Activated naive CD4-positive, alpha-beta T cell treated with anti-CD3 and anti-CD28 coated beads, Interleukin-2, amount 10 ng/mL, durations not matched to agents 7 days and 5 days (primary cell): ENCODE data around the gene ARHGEF3.

Experiments used
- CTCF ChIA-PET: fragments of 350-600 bp; sonication (Branson Sonifier 250); formaldehyde crosslinking; loops from one replicate; lab custom pipeline; 2021; ENCODE audit warnings: antibody characterized with exemption; lab: Charles Lee
- DNase-seq: peaks from one replicate; pipeline ENCODE4 v3.0.0-alpha.2; 2020
- H3K27ac Mint-ChIP-seq: one replicate; pipeline ENCODE4 v1.8.0; 2021; ENCODE audit warnings: mild to moderate bottlenecking, moderate library complexity, mixed read lengths
- H3K27me3 Mint-ChIP-seq: one replicate; pipeline ENCODE4 v1.8.0; 2021; ENCODE audit warnings: mild to moderate bottlenecking, mixed read lengths
- H3K36me3 Mint-ChIP-seq: one replicate; pipeline ENCODE4 v1.8.0; 2021; ENCODE audit warnings: mixed read lengths
- H3K4me1 Mint-ChIP-seq: one replicate; pipeline ENCODE4 v1.8.0; 2021; ENCODE audit warnings: mixed read lengths
- H3K4me3 Mint-ChIP-seq: one replicate; pipeline ENCODE4 v1.8.0; 2021; ENCODE audit warnings: mild to moderate bottlenecking, moderate library complexity, mixed read lengths
- H3K9me3 Mint-ChIP-seq: one replicate; pipeline ENCODE4 v1.8.0; 2021; ENCODE audit warnings: mixed read lengths

Gene ARHGEF3

GRCh38 chr3:56801662-56802377 is at the start of gene ARHGEF3:
TSS of gene ARHGEF3 (minus strand) at chr3:56801949. CDS start at chr3:56801798, 151 bp downstream.
- peak; percentile 90 for DNase-seq
- H3K27me3 Mint-ChIP-seq, result no peaks in the 10 kb centered on the region
- CTCF ChIA-PET, result interaction anchor here (0.6 to 12.3 kb wide), 13 partner anchors 10 to 190 kb away, joined by 3 to 232 read pairs (median 5); no protein-coding TSS in a partner anchor
- peak within 1 kb of the TSS; percentile 85 for H3K27ac Mint-ChIP-seq
- peaks cover 26% of the 10 kb centered on the region for H3K36me3 Mint-ChIP-seq
- H3K4me3 Mint-ChIP-seq, result peak within 1 kb of the TSS; percentile 84
- peaks cover 39% of the 10 kb centered on the region for H3K4me1 Mint-ChIP-seq
- no peaks in the 10 kb centered on the region for H3K9me3 Mint-ChIP-seq

- Mint-ChIP-seq H3K4me3 (no peak overlapping the region), H3K9me3 (peaks cover 7% of the 10 kb centered on the region), H3K27me3 (no peaks in the 10 kb centered on the region), H3K27ac (no peak overlapping the region), H3K4me1 (peaks cover 4% of the 10 kb centered on the region), H3K36me3 (peaks cover 35% of the 10 kb centered on the region)
- CTCF ChIA-PET, result interaction anchor here (1.3 kb wide), 1 partner anchor 140 kb away, joined by 4 read pairs; no protein-coding TSS in a partner anchor
- DNase-seq, result no peak
Observed at GRCh38 chr3:56849698-56850097, 47.9 kb upstream of the ARHGEF3 start.

DNA sequence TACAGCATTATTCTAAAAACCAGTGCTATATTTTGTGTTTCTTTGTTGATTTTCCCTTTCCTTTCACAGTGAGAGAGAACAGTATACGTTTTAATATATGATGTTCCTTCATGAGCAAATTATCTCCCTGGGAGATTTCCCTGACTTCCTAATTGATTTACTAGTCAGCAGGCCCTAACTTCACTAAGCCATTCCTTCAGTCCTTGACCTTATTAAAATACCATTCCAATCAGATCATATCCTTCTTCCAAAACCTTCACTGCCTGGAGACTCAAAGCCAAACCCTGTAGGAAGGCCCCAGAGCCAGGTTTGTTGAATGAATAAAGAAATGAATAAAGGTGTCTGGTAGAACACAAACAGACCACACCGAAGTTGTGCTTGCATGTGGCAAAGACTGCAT is 43.8 kb upstream of the ARHGEF3 start:
- DNase-seq, result no peak
- peaks cover 7% of the 10 kb centered on the region for H3K9me3 Mint-ChIP-seq
- H3K27ac Mint-ChIP-seq, result no peak overlapping the region
- H3K27me3 Mint-ChIP-seq, result no peaks in the 10 kb centered on the region
- H3K36me3 Mint-ChIP-seq, result peaks cover 32% of the 10 kb centered on the region
- no peak overlapping the region for H3K4me3 Mint-ChIP-seq
- H3K4me1 Mint-ChIP-seq, result peaks cover 4% of the 10 kb centered on the region
- CTCF ChIA-PET, result no interaction called here

DNA sequence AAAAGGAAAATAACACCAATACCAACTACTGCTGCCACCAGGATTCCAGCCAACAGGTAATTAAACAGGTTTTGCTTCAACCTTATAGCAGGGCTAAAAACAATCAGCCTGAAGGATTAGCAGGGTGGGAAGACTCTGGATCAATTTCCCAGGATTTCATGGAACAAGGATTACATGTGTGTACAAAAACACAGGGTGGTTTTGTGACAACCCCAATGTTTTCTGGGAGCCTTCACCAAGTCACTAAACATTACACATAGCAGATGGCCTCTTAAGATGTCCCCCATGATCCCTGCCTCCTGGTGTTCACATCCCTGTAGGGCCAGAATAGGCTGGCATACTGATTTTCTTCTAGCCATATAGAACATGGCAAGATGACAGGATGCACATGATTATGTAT is 42.8 kb upstream of the ARHGEF3 start:
- DNase-seq, result no peak
- Mint-ChIP-seq H3K4me1 (peaks cover 4% of the 10 kb centered on the region), H3K9me3 (peaks cover 7% of the 10 kb centered on the region), H3K27ac (no peak overlapping the region), H3K27me3 (no peaks in the 10 kb centered on the region), H3K36me3 (peaks cover 31% of the 10 kb centered on the region), H3K4me3 (no peak overlapping the region)
- CTCF ChIA-PET, result no interaction called here

- CTCF ChIA-PET, result no interaction called here
- peaks cover 13% of the 10 kb centered on the region for H3K4me1 Mint-ChIP-seq
- peaks cover 24% of the 10 kb centered on the region for H3K36me3 Mint-ChIP-seq
- no peaks in the 10 kb centered on the region for H3K27me3 Mint-ChIP-seq
- DNase-seq, result no peak
- no peak overlapping the region for H3K27ac Mint-ChIP-seq
- peaks cover 2% of the 10 kb centered on the region for H3K9me3 Mint-ChIP-seq
- no peak overlapping the region for H3K4me3 Mint-ChIP-seq
Observed at GRCh38 chr3:56839784-56840715, 38.3 kb upstream of the ARHGEF3 start.

GRCh38 chr3:56838448-56838847 is 36.7 kb upstream of the ARHGEF3 start:
- Mint-ChIP-seq H3K4me3 (no peak overlapping the region), H3K27ac (no peak overlapping the region), H3K4me1 (peaks cover 13% of the 10 kb centered on the region), H3K9me3 (no peaks in the 10 kb centered on the region), H3K36me3 (peaks cover 19% of the 10 kb centered on the region), H3K27me3 (no peaks in the 10 kb centered on the region)
- DNase-seq, result no peak
- CTCF ChIA-PET, result no interaction called here

DNA sequence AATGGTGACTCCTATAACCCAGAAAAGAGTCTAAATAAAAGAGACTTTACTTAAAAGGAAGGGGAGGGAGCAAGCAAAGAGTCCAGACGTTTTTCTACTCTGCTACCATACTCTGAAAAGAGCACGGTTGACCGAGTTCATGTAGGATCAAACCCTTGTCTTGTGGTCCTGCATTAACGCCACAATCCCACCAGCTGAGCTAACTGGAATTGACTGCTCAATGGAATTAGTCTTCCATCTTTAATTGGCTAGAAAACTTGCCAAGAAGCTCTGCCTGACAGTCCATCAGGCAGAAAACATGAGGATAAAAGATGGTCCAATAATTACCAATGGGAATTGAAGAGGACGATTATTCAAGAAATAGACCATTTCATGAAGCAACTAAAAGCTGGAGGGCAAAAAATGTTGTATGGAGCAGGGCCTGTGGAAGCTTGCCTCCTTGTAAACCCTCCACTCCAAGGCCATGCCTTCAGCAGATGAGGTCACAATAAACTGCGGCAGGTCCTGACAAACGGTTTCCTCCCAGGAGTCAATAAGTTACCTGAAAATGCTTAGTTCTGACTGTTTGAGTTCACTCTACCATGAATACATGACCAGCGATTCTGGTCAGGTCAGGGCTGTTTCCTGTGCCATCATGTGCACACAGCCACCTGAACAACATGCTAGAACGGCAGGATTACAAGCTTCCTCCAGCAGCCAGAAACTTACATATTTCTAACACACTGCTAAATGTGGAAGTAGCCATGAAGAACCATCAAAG is 35.6 kb upstream of the ARHGEF3 start:
- H3K4me3 Mint-ChIP-seq, result no peak overlapping the region
- no peaks in the 10 kb centered on the region for H3K9me3 Mint-ChIP-seq
- H3K27me3 Mint-ChIP-seq, result no peaks in the 10 kb centered on the region
- CTCF ChIA-PET, result interaction anchor here (1.3 kb wide), 2 partner anchors 18 to 152 kb away, joined by 3 read pairs; no protein-coding TSS in a partner anchor
- H3K4me1 Mint-ChIP-seq, result peaks cover 13% of the 10 kb centered on the region
- no peak overlapping the region for H3K27ac Mint-ChIP-seq
- no peak for DNase-seq
- peaks cover 19% of the 10 kb centered on the region for H3K36me3 Mint-ChIP-seq

DNA sequence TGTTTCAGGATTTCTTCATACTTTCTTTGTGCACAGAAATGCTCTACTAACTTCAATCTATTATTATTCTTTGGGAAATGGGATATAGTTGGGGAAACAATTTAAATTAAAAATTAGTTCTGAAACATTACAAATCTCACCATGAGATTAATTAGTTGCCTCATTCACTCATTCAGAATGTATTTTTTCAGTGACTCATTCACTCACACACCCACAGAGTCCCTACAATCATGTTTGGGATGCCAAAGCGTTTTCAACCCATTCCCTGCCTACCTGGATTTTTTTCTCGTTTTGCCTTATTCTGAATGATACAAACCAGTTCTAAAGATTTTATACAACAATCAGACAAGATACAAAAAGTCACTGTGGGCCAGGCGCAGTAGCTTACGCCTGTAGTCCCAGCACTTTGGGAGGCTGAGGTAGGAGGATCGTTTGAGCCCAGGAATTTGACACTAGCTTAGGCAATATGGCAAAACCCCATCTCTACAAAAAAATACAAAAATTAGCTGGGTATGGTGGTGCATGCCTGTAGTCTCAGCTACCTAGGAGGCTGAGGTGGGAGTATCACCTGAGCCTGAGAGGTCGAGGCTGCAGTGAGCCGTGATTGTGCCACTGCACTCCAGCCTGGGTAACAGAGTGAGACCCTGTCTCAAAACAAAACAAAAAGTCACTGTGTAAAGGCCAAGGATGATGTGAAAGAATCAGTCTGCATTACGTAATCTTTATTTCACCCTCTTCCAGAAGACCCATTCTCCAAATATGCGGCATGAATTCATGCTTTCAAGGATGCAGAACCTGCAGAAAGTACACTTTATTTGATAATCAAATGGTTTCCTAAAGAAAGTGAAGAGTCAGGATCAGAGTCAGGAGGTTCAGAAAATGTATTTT is 34.8 kb upstream of the ARHGEF3 start:
- no peak for DNase-seq
- CTCF ChIA-PET, result interaction anchor here (1.3 kb wide), 2 partner anchors 18 to 152 kb away, joined by 3 read pairs; no protein-coding TSS in a partner anchor
- H3K4me3 Mint-ChIP-seq, result no peak overlapping the region

DNA sequence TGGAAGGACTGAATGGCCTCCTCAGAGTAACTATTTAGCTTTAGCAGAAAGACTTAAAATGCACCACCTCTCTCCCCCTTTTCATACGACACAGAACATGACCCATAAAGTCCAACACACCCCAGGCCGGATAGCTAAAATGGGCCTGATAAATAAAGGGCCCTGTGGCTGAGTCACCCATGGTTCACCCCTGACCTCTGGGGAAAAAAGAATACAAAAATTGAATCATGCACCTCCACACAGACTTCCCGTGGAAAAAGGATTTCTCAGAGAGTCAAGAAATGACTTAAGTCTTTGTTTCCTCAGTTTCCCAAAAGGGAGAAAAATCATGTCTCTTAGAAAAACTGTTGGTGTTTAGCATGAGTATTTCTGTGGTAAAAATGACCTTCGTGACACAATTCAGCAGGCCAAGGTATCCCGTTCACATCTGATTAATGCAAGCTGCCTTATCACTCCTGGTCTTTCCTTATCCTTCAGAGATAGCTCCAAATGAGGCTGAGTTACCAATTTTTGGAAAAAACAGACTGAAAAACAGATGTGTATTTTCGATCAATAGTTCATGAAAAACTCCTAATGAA is 34.0 kb upstream of the ARHGEF3 start:
- Mint-ChIP-seq H3K4me1 (peaks cover 13% of the 10 kb centered on the region), H3K4me3 (no peak overlapping the region), H3K27ac (no peak overlapping the region), H3K27me3 (no peaks in the 10 kb centered on the region), H3K36me3 (peaks cover 11% of the 10 kb centered on the region), H3K9me3 (no peaks in the 10 kb centered on the region)
- DNase-seq, result no peak
- CTCF ChIA-PET, result no interaction called here

More for the DNA sequence above, 34.8 kb upstream of the ARHGEF3 start:
- peak overlapping the region; percentile 71 for H3K27ac Mint-ChIP-seq
- H3K27me3 Mint-ChIP-seq, result no peaks in the 10 kb centered on the region
- H3K9me3 Mint-ChIP-seq, result no peaks in the 10 kb centered on the region
- H3K36me3 Mint-ChIP-seq, result peaks cover 16% of the 10 kb centered on the region
- peaks cover 13% of the 10 kb centered on the region for H3K4me1 Mint-ChIP-seq

DNA sequence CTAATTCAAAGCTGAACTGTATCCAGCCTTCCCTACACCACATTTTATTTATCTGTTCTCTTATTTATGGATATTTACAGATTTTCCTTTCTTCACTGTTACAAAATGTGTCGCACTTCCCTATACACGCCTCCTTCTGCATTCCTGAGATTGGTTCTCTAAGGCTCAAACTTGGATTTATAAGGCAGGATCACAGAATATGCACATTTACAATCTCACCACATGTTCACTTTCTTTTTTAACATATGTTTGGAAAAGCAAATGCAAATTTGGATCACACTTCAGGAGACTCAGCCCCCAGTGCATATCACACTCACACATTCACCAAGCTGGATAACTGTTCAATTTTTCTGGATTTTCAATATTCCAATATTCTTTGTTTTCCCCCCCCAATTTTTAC is 31.8 kb upstream of the ARHGEF3 start:
- no peak for DNase-seq
- Mint-ChIP-seq H3K4me1 (peaks cover 11% of the 10 kb centered on the region), H3K4me3 (no peak overlapping the region), H3K9me3 (no peaks in the 10 kb centered on the region), H3K27me3 (no peaks in the 10 kb centered on the region), H3K27ac (no peak overlapping the region), H3K36me3 (peaks cover 4% of the 10 kb centered on the region)
- CTCF ChIA-PET, result no interaction called here

DNA sequence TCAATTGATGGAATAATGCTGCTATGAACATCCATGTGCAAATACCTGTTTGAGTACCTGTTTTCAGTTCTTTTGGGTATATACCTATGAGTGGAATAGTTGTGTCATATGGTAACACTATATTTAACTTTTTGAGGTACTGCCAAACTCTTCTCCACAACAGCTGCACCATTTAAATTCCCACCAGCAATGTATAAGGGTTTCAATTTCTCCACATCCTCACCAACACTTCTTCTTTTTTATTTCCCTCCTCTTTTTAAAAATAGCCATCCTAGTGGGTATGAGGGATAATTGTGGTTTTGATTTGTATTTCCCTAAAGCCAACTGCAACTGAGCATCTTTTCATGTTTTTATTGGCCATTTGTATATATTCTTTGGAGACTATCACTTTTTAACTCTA is 31.3 kb upstream of the ARHGEF3 start:
- no peak for DNase-seq
- H3K9me3 Mint-ChIP-seq, result no peaks in the 10 kb centered on the region
- H3K27me3 Mint-ChIP-seq, result no peaks in the 10 kb centered on the region
- H3K27ac Mint-ChIP-seq, result no peak overlapping the region
- H3K4me1 Mint-ChIP-seq, result peaks cover 9% of the 10 kb centered on the region
- H3K4me3 Mint-ChIP-seq, result no peak overlapping the region
- peaks cover 2% of the 10 kb centered on the region for H3K36me3 Mint-ChIP-seq
- CTCF ChIA-PET, result no interaction called here

DNA sequence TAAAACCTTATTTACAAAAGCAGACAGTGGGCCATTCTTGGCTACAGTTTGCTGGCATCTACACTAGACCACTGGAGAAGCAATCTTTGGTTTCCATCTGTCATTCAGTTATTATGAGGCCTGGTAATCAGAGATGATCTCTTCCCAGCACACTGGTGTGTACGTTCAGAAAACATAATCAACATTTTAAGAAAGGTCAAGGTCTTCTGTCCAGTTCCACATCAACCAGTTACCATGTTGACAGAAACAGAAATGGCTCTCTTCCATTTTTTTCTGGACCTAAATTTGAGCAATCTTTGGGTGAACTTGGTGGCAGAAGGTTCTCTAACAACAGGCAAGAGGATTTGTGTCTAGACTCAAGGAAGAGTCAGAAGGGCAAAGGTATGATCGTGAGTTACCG is 29.8 kb upstream of the ARHGEF3 start:
- Mint-ChIP-seq H3K27me3 (no peaks in the 10 kb centered on the region), H3K36me3 (peaks cover 2% of the 10 kb centered on the region), H3K4me1 (peaks cover 9% of the 10 kb centered on the region), H3K27ac (no peak overlapping the region), H3K9me3 (no peaks in the 10 kb centered on the region), H3K4me3 (no peak overlapping the region)
- no peak for DNase-seq
- CTCF ChIA-PET, result no interaction called here

DNA sequence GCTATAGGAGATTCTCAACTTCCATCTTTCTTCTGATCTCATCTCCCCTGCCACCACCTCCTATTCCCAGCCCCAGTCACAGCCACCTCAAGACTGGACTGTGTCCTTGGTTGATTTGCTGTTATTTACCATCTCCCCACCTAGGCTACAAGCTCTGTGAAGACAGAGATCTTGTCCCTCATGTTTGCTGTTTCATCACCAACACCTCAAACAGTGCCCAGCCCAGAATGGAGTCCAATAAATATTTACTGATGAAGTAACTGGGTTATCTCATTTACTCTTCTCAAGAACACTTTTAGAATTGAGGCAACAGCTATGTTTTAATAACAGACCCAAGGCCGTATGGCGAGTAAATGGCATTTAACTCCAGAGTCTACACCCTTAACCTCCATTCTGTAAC is 29.1 kb upstream of the ARHGEF3 start:
- CTCF ChIA-PET, result no interaction called here
- DNase-seq, result no peak
- H3K36me3 Mint-ChIP-seq, result peaks cover 2% of the 10 kb centered on the region
- no peaks in the 10 kb centered on the region for H3K9me3 Mint-ChIP-seq
- no peaks in the 10 kb centered on the region for H3K27me3 Mint-ChIP-seq
- H3K4me3 Mint-ChIP-seq, result no peak overlapping the region
- peaks cover 14% of the 10 kb centered on the region for H3K4me1 Mint-ChIP-seq
- H3K27ac Mint-ChIP-seq, result no peak overlapping the region
